Mucosa of rectum (tissue), 2 donors: ENCODE results near the gene ENTPD7.
"Not testable (repeated sequence)": the region's sequence is repeated elsewhere in the genome, so short reads cannot be mapped to it uniquely, and the experiment has no call there.

ENCODE experiments used
- H3K27ac ChIP-seq, 2 donors: one replicate each; pipeline ENCODE4 v1.7.0; 2013; ENCODE audit warnings: inconsistent platforms in 2 of 2, low read depth in 2 of 2, low read length in 2 of 2
- H3K27me3 ChIP-seq, 2 donors: one replicate each; pipeline ENCODE4 v1.7.0; 2013; ENCODE audit warnings: low read length in 2 of 2; ENCODE audit not compliant: control insufficient read depth in 2 of 2, insufficient read depth in 2 of 2
- H3K36me3 ChIP-seq, 2 donors: one replicate each; pipeline ENCODE4 v1.7.0; 2013; ENCODE audit warnings: low read length in 2 of 2; ENCODE audit not compliant: control insufficient read depth in 2 of 2, insufficient read depth in 2 of 2
- H3K4me1 ChIP-seq, 2 donors: one replicate each; pipeline ENCODE4 v1.7.0; 2013; ENCODE audit warnings: low read length in 2 of 2, mild to moderate bottlenecking in 1 of 2; ENCODE audit not compliant: control insufficient read depth in 2 of 2, insufficient read depth in 2 of 2
- H3K4me3 ChIP-seq, 2 donors: one replicate each; pipeline ENCODE4 v1.7.0; 2013; ENCODE audit warnings: low read length in 2 of 2
- H3K9ac ChIP-seq, 2 donors: one replicate each; pipeline ENCODE4 v1.7.0; 2013; ENCODE audit warnings: low read length in 2 of 2, low read depth in 1 of 2, mild to moderate bottlenecking in 1 of 2
- H3K9me3 ChIP-seq, 2 donors: one replicate each; pipeline ENCODE4 v1.7.0; 2013; ENCODE audit warnings: low read length in 2 of 2; ENCODE audit not compliant: control insufficient read depth in 2 of 2
- donor health status: healthy.
- donor health status: Normal muscosa, but diverticular disease.

The ENTPD7 gene

GRCh38 chr10:99621454-99622251 lies 37.7 kb upstream of the ENTPD7 start:
- Histone ChIP-seq H3K27ac (peak overlapping the region; percentile 95 to 97), H3K9me3 (no peaks in the 10 kb centered on the region), H3K4me1 (peaks cover 17 to 22% of the 10 kb centered on the region in 2 donors), H3K36me3 (no peaks in the 10 kb centered on the region), H3K9ac (peak overlapping the region; percentile 85 to 96), H3K27me3 (no peaks in the 10 kb centered on the region), H3K4me3 (peak overlapping the region; percentile 75 to 82)

DNA sequence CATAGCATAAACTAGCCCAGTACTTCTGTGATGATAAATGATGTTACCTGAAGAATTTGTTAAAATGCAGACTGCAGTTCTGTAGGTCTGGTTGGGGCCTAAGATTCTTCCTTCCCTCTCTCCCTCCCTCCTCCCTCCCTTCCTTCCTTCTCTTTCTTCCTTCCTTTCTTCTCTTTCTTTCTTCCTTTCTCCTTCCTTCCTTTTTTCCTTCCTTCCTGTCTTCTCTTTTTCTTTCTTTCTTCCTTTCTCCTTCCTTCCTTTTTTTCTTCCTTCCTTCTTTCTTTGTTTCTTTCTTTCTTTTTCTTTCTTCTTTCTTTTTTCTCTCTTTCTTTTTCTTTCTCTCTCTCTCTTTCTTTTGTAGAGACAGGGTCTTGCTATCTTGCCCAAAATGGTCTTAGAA lies 35.4 kb upstream of the ENTPD7 start:
- Histone ChIP-seq H3K9ac (no peak overlapping the region), H3K9me3 (no peaks in the 10 kb centered on the region), H3K27ac (no peak overlapping the region), H3K4me1 (peaks cover 4 to 10% of the 10 kb centered on the region in 2 donors), H3K4me3 (no peak overlapping the region), H3K27me3 (no peaks in the 10 kb centered on the region), H3K36me3 (no peaks in the 10 kb centered on the region)

- H3K4me1 ChIP-seq, H3K4me3 ChIP-seq, H3K27ac ChIP-seq, H3K9ac ChIP-seq, H3K36me3 ChIP-seq, H3K9me3 ChIP-seq, H3K27me3 ChIP-seq: not testable (repeated sequence)
Measured at GRCh38 chr10:99625124-99625523, 34.2 kb upstream of the ENTPD7 start.

DNA sequence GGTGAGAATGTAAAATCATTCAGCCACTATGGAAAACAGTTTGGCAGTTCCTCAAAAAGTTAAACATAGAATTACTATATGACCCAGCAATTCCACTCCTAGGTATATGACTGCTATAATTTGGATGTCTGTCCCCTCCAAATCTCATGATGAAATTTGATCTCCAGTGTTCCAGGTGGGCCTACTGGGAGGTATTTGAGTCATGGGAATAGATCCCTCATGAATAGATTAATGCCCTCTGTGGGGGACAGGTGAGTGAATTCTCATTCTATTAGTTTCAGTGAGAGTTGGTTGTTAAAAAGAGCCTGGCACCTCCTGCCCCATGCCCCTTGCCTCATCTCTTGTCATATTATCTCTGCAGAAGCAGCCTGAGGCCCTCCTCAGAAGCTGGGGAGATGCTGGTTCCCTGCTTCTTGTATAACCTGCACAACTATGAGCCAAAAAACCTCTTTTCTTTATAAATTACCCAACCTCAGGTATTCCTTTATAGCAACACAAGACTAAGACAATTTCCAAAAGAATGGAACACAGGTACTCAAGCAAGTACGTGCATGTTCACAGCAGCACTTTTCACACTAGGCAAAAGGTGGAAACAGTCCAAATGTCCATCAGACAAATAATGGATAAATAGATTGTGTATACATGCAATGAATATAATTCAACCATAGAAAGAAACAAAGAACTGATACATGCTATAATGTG lies 30.2 kb upstream of the ENTPD7 start:
- Histone ChIP-seq H3K27ac (no peak overlapping the region), H3K36me3 (no peaks in the 10 kb centered on the region)

GRCh38 chr10:99629625-99629978 lies 29.7 kb upstream of the ENTPD7 start:
- H3K27ac ChIP-seq: no peak overlapping the region
- no peak overlapping the region for H3K4me3 ChIP-seq
- H3K4me1 ChIP-seq: no peaks in the 10 kb centered on the region
- no peaks in the 10 kb centered on the region for H3K27me3 ChIP-seq
- no peaks in the 10 kb centered on the region for H3K36me3 ChIP-seq
- H3K9me3 ChIP-seq: no peaks in the 10 kb centered on the region
- no peak overlapping the region for H3K9ac ChIP-seq

More for the DNA sequence above, 30.2 kb upstream of the ENTPD7 start:
- Histone ChIP-seq H3K4me3 (no peak overlapping the region), H3K9ac (no peak overlapping the region), H3K27me3 (no peaks in the 10 kb centered on the region), H3K4me1 (no peaks in the 10 kb centered on the region), H3K9me3 (no peaks in the 10 kb centered on the region)

DNA sequence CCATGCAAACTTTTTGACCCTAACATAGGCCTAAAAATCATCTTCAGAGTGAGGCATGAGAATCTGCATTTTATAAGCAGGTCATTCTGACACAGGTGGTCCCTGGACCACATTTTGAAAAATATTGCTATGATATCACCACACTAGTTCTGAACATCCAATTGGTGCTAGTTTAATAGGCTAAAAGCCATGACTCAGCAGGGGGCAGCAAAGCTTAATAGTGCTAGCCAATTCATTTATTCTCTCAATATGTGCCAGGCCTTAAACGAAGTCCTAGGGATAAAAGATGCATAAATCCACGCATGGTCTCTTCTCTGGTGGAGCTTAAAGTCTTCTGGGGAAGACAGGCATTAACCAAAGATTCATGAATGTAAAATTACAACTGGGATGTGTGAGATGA lies 28.9 kb upstream of the ENTPD7 start:
- H3K4me3 ChIP-seq: no peak overlapping the region
- H3K4me1 ChIP-seq: no peaks in the 10 kb centered on the region
- H3K36me3 ChIP-seq: no peaks in the 10 kb centered on the region
- H3K27me3 ChIP-seq: no peaks in the 10 kb centered on the region
- H3K27ac ChIP-seq: no peak overlapping the region
- no peaks in the 10 kb centered on the region for H3K9me3 ChIP-seq
- no peak overlapping the region for H3K9ac ChIP-seq

DNA sequence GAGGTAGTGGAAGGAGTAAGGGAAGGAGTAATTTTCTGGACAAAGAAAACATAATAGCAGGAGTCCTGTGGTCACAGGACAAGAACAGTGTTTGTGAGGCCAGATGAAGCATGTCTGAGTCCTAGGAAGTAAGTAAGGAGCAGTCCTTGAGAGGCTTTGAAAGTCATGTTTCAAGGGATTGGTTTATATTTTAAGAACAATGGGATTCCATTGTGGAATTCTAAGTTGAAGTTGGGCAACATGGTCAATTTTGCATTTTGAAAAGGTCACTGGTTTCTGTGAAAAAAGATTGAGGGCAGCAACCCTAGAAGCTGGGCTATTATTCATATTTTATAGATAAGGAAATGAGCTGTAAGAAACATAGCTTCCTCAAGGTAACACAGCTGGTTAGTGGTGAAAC lies 28.3 kb upstream of the ENTPD7 start:
- Histone ChIP-seq H3K4me1 (no peaks in the 10 kb centered on the region), H3K27me3 (no peaks in the 10 kb centered on the region), H3K27ac (no peak overlapping the region), H3K4me3 (no peak overlapping the region), H3K36me3 (no peaks in the 10 kb centered on the region), H3K9ac (no peak overlapping the region), H3K9me3 (no peaks in the 10 kb centered on the region)

- Histone ChIP-seq H3K9me3 (no peaks in the 10 kb centered on the region), H3K27ac (no peak overlapping the region), H3K27me3 (no peaks in the 10 kb centered on the region), H3K9ac (no peak overlapping the region), H3K36me3 (no peaks in the 10 kb centered on the region), H3K4me1 (no peaks in the 10 kb centered on the region), H3K4me3 (no peak overlapping the region)
Measured at GRCh38 chr10:99631496-99631895, 27.8 kb upstream of the ENTPD7 start.

- Histone ChIP-seq H3K9me3 (no peaks in the 10 kb centered on the region), H3K9ac (no peak overlapping the region), H3K36me3 (no peaks in the 10 kb centered on the region), H3K4me3 (no peak overlapping the region), H3K27ac (no peak overlapping the region), H3K27me3 (no peaks in the 10 kb centered on the region), H3K4me1 (no peaks in the 10 kb centered on the region)
Measured at GRCh38 chr10:99633832-99634231, 25.5 kb upstream of the ENTPD7 start.

GRCh38 chr10:99647601-99648151 lies 11.6 kb upstream of the ENTPD7 start:
- Histone ChIP-seq H3K9ac (no peak overlapping the region), H3K36me3 (no peaks in the 10 kb centered on the region), H3K4me1 (no peaks in the 10 kb centered on the region), H3K27me3 (peaks cover 0 to 2% of the 10 kb centered on the region in 2 donors), H3K4me3 (no peak overlapping the region), H3K27ac (no peak overlapping the region), H3K9me3 (no peaks in the 10 kb centered on the region)
